IMR-90 (cell line): Measurements from ENCODE around the gene SORBS1. TPM values are rescaled to one million over a fixed set of nuclear protein-coding genes. Genes with fewer than 3 reads are reported as not detected.

Source experiments
- ATAC-seq: fragments of 200-7000 bp; cut with Tn5 transposase; 2 replicates; pipeline ENCODE4 v1.9.1; 2020; ENCODE audit warnings: low read depth, mild to moderate bottlenecking, moderate library complexity
- BruUV-seq: library from RNA; stranded (reverse); fragments of 400-500 nt; replicated peaks from 2 replicates; lab custom pipeline; 2021; lab: Mats Ljungman, UMichigan
- CTCF ChIA-PET: fragments of 300-600 bp; formaldehyde crosslinking; extraction: SDS; loops from one replicate; lab custom pipeline; 2021; ENCODE audit warnings: antibody characterized with exemption; lab: Yijun Ruan, JAX
- POLR2A ChIA-PET: fragments of 300-600 bp; sonication (Branson Sonifier 250); formaldehyde crosslinking; loops from one replicate; lab custom pipeline; 2022; ENCODE audit warnings: antibody characterized with exemption; ENCODE audit not compliant: unreplicated experiment; lab: Charles Lee
- DNase-seq: peaks from one replicate; pipeline ENCODE4 v3.0.0; 2013
- H2AFZ ChIP-seq: replicated peaks from 2 replicates; pipeline ENCODE3; 2013; ENCODE audit warnings: low read length, mild to moderate bottlenecking; ENCODE audit not compliant: poor library complexity
- H2AK5ac ChIP-seq: 2 replicates; pipeline ENCODE4 v1.6.1; 2013; ENCODE audit warnings: low read depth, low read length, inconsistent platforms
- H2AK9ac ChIP-seq: replicated peaks from 2 replicates; pipeline ENCODE3; 2013; ENCODE audit warnings: mild to moderate bottlenecking, low read depth, low read length, moderate library complexity; ENCODE audit not compliant: poor library complexity
- H2BK120ac ChIP-seq: 2 replicates; pipeline ENCODE4 v1.6.1; 2013; ENCODE audit warnings: low read depth, low read length, inconsistent platforms
- H2BK15ac ChIP-seq: 3 replicates; pipeline ENCODE4 v1.6.1; 2013; ENCODE audit warnings: low read depth, low read length, inconsistent platforms
- H2BK20ac ChIP-seq: 2 replicates; pipeline ENCODE4 v1.6.1; 2013; ENCODE audit warnings: low read depth, mild to moderate bottlenecking, inconsistent platforms, low read length, moderate library complexity
- H2BK5ac ChIP-seq: 2 replicates; pipeline ENCODE4 v1.6.1; 2013; ENCODE audit warnings: mild to moderate bottlenecking, low read depth, low read length, inconsistent platforms; ENCODE audit not compliant: poor library complexity, severe bottlenecking
- H3K14ac ChIP-seq: replicated peaks from 2 replicates; pipeline ENCODE4 v1.6.1; 2013; ENCODE audit warnings: low read depth, low read length, inconsistent platforms
- H3K18ac ChIP-seq: 2 replicates; pipeline ENCODE4 v1.6.1; 2013; ENCODE audit warnings: low read depth, low read length, control low read depth
- H3K23ac ChIP-seq: 2 replicates; pipeline ENCODE4 v1.6.1; 2013; ENCODE audit warnings: low read depth, low read length, inconsistent platforms
- H3K27ac ChIP-seq: 2 replicates; pipeline ENCODE4 v1.5.1; 2013; ENCODE audit warnings: mild to moderate bottlenecking, control low read depth, low read length; ENCODE audit not compliant: insufficient read depth
- H3K27me3 ChIP-seq: 2 replicates; pipeline ENCODE4 v1.6.1; 2013; ENCODE audit warnings: low read length; ENCODE audit not compliant: control insufficient read depth, insufficient read depth
- H3K36me3 ChIP-seq: 2 replicates; pipeline ENCODE4 v1.6.1; 2013; ENCODE audit warnings: low read length, mixed read lengths; ENCODE audit not compliant: control insufficient read depth, insufficient read depth
- H3K4ac ChIP-seq: 2 replicates; pipeline ENCODE4 v1.6.1; 2013; ENCODE audit warnings: low read depth, low read length, inconsistent platforms
- H3K4me1 ChIP-seq: 2 replicates; pipeline ENCODE4 v1.6.1; 2013; ENCODE audit warnings: low read length, mixed read lengths; ENCODE audit not compliant: control insufficient read depth, insufficient read depth
- H3K4me2 ChIP-seq: 2 replicates; pipeline ENCODE4 v1.6.1; 2013; ENCODE audit warnings: low read depth, mild to moderate bottlenecking, control low read depth, low read length, moderate library complexity
- H3K4me3 ChIP-seq: 2 replicates; pipeline ENCODE4 v1.5.1; 2013; ENCODE audit warnings: low read depth, mild to moderate bottlenecking, control low read depth, low read length, moderate library complexity; ENCODE audit not compliant: insufficient read depth
- H3K56ac ChIP-seq: 2 replicates; pipeline ENCODE4 v1.6.1; 2013; ENCODE audit warnings: low read length, inconsistent platforms; ENCODE audit not compliant: insufficient read depth; ENCODE audit errors: extremely low read depth
- H3K79me1 ChIP-seq, 2 experiments: 2 replicates each; pipeline ENCODE4 v1.6.1; 2013; ENCODE audit warnings: low read length in 2 of 2, inconsistent platforms in 1 of 2, low read depth in 1 of 2
- H3K9ac ChIP-seq: 2 replicates; pipeline ENCODE4 v1.6.1; 2013; ENCODE audit warnings: low read depth, low read length, control low read depth
- H3K9me1 ChIP-seq: 2 replicates; pipeline ENCODE4 v1.6.1; 2013; ENCODE audit warnings: low read length, inconsistent platforms; ENCODE audit not compliant: insufficient read depth
- H3K9me3 ChIP-seq: 2 replicates; pipeline ENCODE4 v1.6.1; 2013; ENCODE audit warnings: low read length; ENCODE audit not compliant: control insufficient read depth, insufficient read depth
- H4K20me1 ChIP-seq: 2 replicates; pipeline ENCODE4 v1.6.1; 2013; ENCODE audit warnings: low read length, inconsistent platforms; ENCODE audit not compliant: insufficient read depth
- H4K5ac ChIP-seq: 2 replicates; pipeline ENCODE4 v1.6.1; 2013; ENCODE audit warnings: mild to moderate bottlenecking, low read depth, low read length, control low read depth
- H4K8ac ChIP-seq, 2 experiments: 2 replicates each; pipeline ENCODE4 v1.6.1; 2013; ENCODE audit warnings: low read depth in 2 of 2, low read length in 2 of 2, control low read depth in 1 of 2, inconsistent platforms in 1 of 2
- H4K91ac ChIP-seq: 2 replicates; pipeline ENCODE4 v1.6.1; 2013; ENCODE audit warnings: low read depth, low read length, inconsistent platforms; ENCODE audit not compliant: insufficient read depth
- BHLHE40 ChIP-seq: fragments of 150-350 bp; IDR thresholded peaks from 2 replicates; pipeline ENCODE4 v1.6.1; 2016; ENCODE audit warnings: mild to moderate bottlenecking, low read depth, low read length
- ELK1 ChIP-seq: fragments of 150-350 bp; IDR thresholded peaks from 2 replicates; pipeline ENCODE4 v1.6.1; 2016; ENCODE audit warnings: low read depth, mild to moderate bottlenecking, low read length, moderate library complexity, borderline replicate concordance
- FOS ChIP-seq: fragments of 150-350 bp; IDR thresholded peaks from 2 replicates; pipeline ENCODE4 v1.6.1; 2016; ENCODE audit warnings: low read depth, low read length
- MAFK ChIP-seq: IDR thresholded peaks from 2 replicates; pipeline ENCODE4 v1.6.1; 2012; ENCODE audit warnings: low read depth, low read length, improper control_type of control experiment
- RAD21 ChIP-seq: IDR thresholded peaks from 2 replicates; pipeline ENCODE4 v1.6.1; 2012; ENCODE audit warnings: low read length, improper control_type of control experiment
- WGBS, 2 experiments: methylation state at CpG; one replicate each; pipeline versions ENCODE4 v1.1.5 to v1.1.7; 2013; ENCODE audit warnings: missing lambda C conversion rate in 2 of 2; ENCODE audit not compliant: insufficient read length in 1 of 2; ENCODE audit errors: extremely low coverage in 2 of 2; 5-methylcytosine and 5-hydroxymethylcytosine counted together
- dilution Hi-C: fragments of 300-500 bp; cut with HindIII; formaldehyde crosslinking; loops from one replicate; pipeline ENCODE4 v1.14.3; 2018; ENCODE audit warnings: low sequenced_read_pairs; ENCODE audit not compliant: unreplicated experiment
- in situ Hi-C: fragments of 300-500 bp; cut with MboI; formaldehyde crosslinking; loops from 3 replicates; pipeline ENCODE4 v1.14.3; 2019; ENCODE audit warnings: low sequenced_read_pairs, inconsistent platforms, mixed read lengths
- intact Hi-C: fragments of 100-400 bp; cut with micrococcal nuclease; formaldehyde crosslinking; loops from 2 replicates; pipeline ENCODE4 v1.10.0; 2022
- polyA plus RNA-seq, 3 experiments: library from polyadenylated mRNA; depleted of rRNA; stranded (reverse); fragments of >200 nt; gene quantifications; 2 replicates each; pipeline ENCODE4 v1.2.3, GENCODE V29; 2012; ENCODE audit warnings: low replicate concordance in 1 of 3
- total RNA-seq: library from RNA; depleted of rRNA; stranded (reverse); fragments of >200 nt; gene quantifications from 2 replicates; pipeline ENCODE4 v1.2.3, GENCODE V29; 2012

The SORBS1 gene
- total and polyA plus RNA-seq, 2 of the 4 experiments (the other 2 are of a cell fraction), result 0.18 to 0.32 TPM

GRCh38 chr10:95329296-95329695, 231.9 kb downstream of the SORBS1 start:
- peak overlapping the region; percentile 94; the same call in 1 of the 2 replicates for H2BK20ac ChIP-seq
- peak overlapping the region; percentile 62; the same call in 1 of the 2 replicates for H3K14ac ChIP-seq
- H2BK120ac ChIP-seq, result peak overlapping the region; percentile 81
- peak overlapping the region; percentile 65 for H3K4ac ChIP-seq
- no peak overlapping the region for H3K23ac ChIP-seq
- no CpG with 5 or more reads among the region's 9 CpGs for WGBS, 2 experiments
- H4K8ac ChIP-seq, result peak overlapping the region; percentile 19 to 21; a peak in 1 of 4 replicates
- peaks cover 35% of the 10 kb centered on the region for H3K9me1 ChIP-seq
- no peak overlapping the region for H3K27ac ChIP-seq
- H2AK9ac ChIP-seq, result no peak overlapping the region
- H4K5ac ChIP-seq, result peak overlapping the region; percentile 76
- H3K56ac ChIP-seq, result 0 out of 2 replicates have a peak overlapping the region, but pooled peaks have one; percentile 14
- H3K36me3 ChIP-seq, result no peaks in the 10 kb centered on the region
- H3K79me1 ChIP-seq, result no peaks in the 10 kb centered on the region; a peak in 1 of 4 replicates
- H3K18ac ChIP-seq, result peak overlapping the region; percentile 80
- no peak overlapping the region for H3K4me2 ChIP-seq
- H3K9ac ChIP-seq, result no peak overlapping the region
- H2AK5ac ChIP-seq, result peak overlapping the region; percentile 87
- intact Hi-C loops, result no loop called here
- POLR2A ChIA-PET, result no interaction called here
- H3K4me1 ChIP-seq, result peaks cover 48% of the 10 kb centered on the region
- H4K20me1 ChIP-seq, result no peaks in the 10 kb centered on the region
- no peaks in the 10 kb centered on the region for H3K27me3 ChIP-seq
- peak overlapping the region; percentile 88 for H4K91ac ChIP-seq
- ATAC-seq (no peak), DNase-seq (peak; percentile 24)
- H3K9me3 ChIP-seq, result no peaks in the 10 kb centered on the region
- CTCF ChIA-PET, result interaction anchor here (0.6 kb wide), 1 partner anchor 17 kb away, joined by 3 read pairs; no protein-coding TSS in a partner anchor
- H2BK5ac ChIP-seq, result peak overlapping the region; percentile 46
- no peak overlapping the region for H3K4me3 ChIP-seq
- dilution Hi-C loops, result no loop called here
- TF ChIP-seq BHLHE40 (no peak), RAD21 (no peak), ELK1 (no peak), MAFK (no peak), FOS (no peak)
- in situ Hi-C loops, result no loop called here
- no TSS peak for BruUV-seq
- peak overlapping the region; percentile 72; the same call in 2 of the 3 replicates for H2BK15ac ChIP-seq
- peak overlapping the region; percentile 23 for H2AFZ ChIP-seq
